Measurements from ENCODE around the gene EXOC7.
"Not testable (repeated sequence)": the region's sequence is repeated elsewhere in the genome, so short reads cannot be mapped to it uniquely, and the experiment has no call there.

The EXOC7 gene

DNA sequence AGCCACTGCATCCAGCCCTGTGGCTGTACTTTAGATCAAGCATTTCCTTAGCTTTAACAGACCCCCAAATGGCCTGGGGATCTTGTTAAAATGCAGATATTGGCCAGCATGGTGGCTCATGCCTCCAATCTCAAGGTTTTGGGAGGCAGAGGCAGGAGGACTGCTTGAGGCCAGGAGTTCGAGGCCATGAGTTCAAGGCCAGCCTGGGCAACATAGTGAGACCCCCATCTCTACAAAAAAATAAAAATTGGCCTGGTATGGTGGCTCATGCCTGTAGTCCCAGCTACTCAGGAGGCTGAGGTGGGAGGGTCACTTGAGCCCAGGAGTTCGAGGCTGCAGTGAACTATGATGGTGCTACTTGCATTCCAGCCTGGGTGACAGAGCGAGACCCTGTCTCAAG is 60.7 kb downstream of the EXOC7 start:
- not testable (repeated sequence) for DNase-seq (ENCODE audit: low spot score)

DNA sequence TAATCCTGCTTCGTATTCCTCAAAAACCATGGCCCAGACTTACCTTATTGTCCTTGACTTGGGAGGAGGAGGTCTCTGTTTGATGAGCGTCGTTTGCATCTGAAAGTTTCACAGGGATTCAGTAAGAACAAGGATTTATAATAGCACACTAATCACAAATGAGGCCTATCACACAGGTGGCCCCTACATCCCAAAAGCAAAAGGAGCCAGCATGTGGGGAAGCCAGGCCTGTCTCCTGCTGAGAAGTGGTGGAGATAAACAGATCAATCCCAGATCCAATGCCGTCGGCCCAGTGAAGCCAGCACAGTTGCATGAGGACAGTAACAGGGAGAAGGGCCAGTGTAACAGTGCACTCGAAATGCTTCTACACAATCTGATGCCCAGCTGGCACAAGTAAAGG is 63.2 kb downstream of the EXOC7 start:
- DNase-seq (ENCODE audit: low spot score) = no peak

DNA sequence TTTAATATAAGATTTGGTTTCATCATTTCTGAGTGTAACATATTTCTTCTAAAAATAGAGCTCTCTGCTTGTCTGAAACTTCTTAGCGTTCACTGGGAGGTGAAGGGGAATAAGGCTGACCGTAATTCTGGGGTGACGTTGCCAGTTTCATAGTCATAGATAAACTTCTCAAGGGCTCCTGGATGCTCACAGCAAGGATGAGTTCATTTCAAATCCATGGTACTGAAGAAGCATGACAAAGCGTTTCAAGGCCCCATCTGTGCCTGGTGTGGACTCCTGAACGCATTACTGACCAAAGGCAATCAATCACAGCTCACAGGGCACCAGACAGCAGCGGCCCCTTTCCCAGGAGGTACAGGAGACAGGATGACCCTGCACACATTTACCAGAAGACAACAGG is 64.5 kb downstream of the EXOC7 start:
- DNase-seq (ENCODE audit: low spot score) = no peak

DNA sequence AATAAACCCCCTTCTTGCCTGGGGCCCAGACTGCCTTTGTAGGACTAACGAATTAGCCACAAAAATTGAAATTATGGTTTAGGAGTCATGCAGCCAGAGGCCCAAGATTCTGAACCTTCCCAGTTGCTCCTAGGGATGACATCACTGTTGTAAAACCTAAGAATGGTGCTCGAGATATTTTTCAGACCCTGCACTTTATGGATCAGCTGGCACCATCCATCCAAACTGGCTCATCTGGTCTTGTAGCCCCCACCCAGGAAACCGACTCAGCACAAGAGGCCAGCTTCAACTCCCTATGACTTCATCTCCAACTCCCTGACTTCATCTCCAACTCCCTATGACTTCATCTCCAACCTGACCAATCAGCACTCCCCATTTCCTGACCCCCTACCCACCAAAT is 65.5 kb downstream of the EXOC7 start:
- no peak for DNase-seq (ENCODE audit: low spot score)

DNA sequence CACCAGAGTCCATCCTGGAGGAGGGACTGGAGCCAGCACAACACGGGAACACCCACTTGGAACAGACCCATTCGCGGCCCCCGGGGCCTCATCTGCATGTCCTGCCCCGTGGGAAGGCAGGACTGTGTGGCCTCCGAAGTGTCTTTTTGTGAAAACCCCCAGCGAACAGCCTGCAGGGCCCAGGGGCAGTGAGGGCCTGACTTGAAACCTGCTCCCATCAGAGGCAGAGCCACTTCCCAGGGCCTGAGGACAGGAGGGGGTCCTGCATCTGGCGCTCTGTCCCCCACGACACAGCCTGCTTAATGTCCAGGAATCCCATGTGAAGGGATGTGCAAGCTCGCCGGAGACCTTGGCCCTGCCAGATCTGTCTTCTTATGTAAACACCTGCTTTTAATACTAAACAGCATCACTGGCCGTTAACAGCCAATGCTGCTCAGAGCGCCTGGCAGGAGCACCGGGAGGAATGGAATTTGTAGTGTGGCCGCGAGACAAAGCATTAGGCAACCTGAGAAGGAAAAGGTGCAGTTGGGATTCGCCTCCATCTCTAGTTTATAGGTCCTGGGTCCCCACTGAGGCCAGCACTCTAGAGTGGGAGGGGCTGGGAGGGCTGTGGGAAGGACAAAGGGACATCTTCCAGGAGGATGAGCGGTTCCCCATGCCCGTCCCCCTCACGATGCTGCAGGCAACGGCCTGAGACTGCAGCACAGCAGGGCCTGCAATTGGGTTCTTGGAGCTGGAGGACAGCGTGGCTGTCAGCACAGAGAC is 66.9 kb downstream of the EXOC7 start:
- DNase-seq (ENCODE audit: low spot score) = no peak

DNA sequence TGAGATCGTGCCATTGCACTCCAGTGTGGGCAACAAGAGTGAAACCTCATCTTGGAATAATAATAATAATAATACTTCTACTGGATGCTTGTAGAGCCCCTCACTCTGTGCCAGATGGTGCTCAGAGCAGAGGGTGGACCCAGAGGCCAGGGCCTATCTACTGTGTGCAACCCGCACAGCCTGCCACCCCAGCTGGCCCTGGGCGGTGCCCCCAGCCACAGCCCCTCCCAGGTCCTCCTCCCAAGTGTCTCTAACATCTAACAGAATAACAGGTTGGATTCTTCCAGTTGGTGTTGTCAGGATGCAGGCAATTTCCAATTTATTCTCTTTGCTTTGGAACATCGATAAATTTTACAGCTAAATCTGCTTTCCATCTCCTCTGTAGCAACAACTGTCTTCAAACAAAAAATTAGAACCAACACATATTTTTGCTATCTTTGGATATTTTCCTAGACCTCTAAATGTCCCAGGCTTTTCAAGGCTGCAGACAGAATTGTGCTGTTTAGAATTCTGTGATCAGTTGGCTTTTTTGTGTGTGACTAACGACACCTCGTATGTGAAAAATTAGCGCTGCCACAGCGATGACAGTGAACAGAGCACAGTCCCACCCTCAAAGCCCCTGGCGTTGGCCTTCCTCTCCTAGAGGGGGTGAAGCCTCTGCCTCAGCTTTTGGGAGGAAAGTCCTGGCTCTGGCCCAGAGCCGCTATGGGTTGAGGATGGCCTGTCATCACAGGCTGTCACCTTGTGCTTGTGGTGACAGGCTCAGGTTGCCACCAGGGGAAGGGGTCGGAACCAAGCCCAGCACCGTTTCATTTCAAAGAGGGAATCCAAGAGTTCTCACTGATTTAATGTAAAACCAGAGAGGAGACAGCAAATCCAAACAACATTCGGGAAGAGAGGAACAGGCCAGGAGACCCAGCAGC is 68.9 kb downstream of the EXOC7 start:
- DNase-seq (ENCODE audit: low spot score) = no peak

DNA sequence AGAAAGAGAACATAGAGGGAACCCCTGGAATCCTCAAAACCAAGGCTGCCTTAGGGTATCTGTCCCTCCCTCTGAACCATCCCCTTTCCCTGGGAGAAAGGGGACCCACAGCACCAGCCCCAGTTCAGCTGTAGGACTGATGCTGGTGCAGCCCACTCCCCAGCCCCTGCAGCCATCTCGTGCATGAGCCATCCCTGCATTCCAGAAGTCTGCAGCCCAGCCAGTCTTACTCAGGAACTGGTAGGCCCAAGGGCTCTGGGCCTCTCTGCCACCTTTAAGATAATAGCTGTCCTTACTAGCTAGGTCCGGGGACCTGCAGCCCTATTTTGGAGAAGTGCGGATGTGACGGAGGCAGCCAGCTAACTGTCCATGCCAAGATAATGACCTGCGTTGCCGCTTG is 70.4 kb downstream of the EXOC7 start:
- DNase-seq (ENCODE audit: low spot score) = no peak

- DNase-seq (ENCODE audit: low spot score) = no peak
Observed at GRCh38 chr17:76032780-76033108, 70.8 kb downstream of the EXOC7 start.

- no peak for DNase-seq (ENCODE audit: low spot score)
Observed at GRCh38 chr17:76032073-76032779, 71.4 kb downstream of the EXOC7 start.
